Measurements from ENCODE around the gene ADAMTS6.

ADAMTS6 gene

DNA sequence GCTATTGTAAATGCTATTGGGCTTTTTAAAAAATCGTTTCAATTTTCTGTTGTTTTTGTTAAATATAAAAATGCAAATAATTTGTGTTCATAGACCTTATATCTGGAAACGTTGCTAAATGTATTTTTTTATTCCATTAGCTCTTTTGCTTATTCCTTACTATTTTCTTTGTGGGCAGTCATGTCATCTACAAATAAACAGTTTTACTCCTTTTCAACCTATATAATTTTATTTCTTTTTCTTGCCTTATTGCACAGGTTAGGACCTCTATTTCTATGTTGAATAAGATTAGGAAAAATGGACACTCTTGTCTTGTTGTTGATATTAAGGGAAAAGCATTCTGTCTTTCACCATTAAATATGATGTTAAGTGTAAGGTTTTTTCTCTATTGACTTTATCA lies 364.2 kb downstream of the ADAMTS6 start:
- H3K27me3 ChIP-seq (ENCODE audit: insufficient read depth, poor library complexity, severe bottlenecking) = no peaks in the 10 kb centered on the region
- H3K27ac ChIP-seq (replicated peaks) = no peak overlapping the region
- TF ChIP-seq GABPA (IDR thresholded peaks at IDR 0.05; ENCODE audit: low read depth) = no peak
- TF ChIP-seq, protein P1, sequence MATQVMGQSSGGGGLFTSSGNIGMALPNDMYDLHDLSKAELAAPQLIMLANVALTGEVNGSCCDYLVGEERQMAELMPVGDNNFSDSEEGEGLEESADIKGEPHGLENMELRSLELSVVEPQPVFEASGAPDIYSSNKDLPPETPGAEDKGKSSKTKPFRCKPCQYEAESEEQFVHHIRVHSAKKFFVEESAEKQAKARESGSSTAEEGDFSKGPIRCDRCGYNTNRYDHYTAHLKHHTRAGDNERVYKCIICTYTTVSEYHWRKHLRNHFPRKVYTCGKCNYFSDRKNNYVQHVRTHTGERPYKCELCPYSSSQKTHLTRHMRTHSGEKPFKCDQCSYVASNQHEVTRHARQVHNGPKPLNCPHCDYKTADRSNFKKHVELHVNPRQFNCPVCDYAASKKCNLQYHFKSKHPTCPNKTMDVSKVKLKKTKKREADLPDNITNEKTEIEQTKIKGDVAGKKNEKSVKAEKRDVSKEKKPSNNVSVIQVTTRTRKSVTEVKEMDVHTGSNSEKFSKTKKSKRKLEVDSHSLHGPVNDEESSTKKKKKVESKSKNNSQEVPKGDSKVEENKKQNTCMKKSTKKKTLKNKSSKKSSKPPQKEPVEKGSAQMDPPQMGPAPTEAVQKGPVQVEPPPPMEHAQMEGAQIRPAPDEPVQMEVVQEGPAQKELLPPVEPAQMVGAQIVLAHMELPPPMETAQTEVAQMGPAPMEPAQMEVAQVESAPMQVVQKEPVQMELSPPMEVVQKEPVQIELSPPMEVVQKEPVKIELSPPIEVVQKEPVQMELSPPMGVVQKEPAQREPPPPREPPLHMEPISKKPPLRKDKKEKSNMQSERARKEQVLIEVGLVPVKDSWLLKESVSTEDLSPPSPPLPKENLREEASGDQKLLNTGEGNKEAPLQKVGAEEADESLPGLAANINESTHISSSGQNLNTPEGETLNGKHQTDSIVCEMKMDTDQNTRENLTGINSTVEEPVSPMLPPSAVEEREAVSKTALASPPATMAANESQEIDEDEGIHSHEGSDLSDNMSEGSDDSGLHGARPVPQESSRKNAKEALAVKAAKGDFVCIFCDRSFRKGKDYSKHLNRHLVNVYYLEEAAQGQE (IDR thresholded peaks at IDR 0.05; ENCODE audit: insufficient replicate concordance, low read depth) = no peak
- no peak for TF ChIP-seq POLR2AphosphoS5 (IDR thresholded peaks at IDR 0.05; ENCODE audit: low read depth)
- DNase-seq (ENCODE audit: low read depth in 1 of 2, low spot score in 1 of 2) = no peak
- H3K4me3 ChIP-seq (replicated peaks; ENCODE audit: insufficient read depth, low read length) = no peak overlapping the region

DNA sequence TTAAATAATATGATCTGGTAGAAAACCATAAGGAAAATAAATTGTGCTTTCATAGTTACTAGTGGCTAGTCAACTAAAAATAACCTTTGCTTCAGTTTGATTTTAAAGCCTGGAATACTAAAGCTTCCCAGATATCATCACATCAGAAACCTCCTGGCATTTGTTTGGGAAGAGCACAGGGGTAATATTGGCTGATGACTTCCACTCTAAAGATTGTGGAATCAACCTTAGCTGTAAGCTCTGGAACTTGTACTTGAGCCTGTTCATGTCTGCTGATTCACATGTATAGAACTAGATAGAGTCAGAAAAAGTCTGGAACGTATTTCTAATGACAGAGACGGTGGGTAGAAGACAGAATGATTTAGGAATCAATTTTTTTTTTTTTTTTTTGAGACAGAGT lies 367.9 kb downstream of the ADAMTS6 start:
- DNase-seq (ENCODE audit: low read depth in 1 of 2, low spot score in 1 of 2) = no peak
- Histone ChIP-seq H3K4me3 (replicated peaks; ENCODE audit: insufficient read depth, low read length) (no peak overlapping the region), H3K27me3 (ENCODE audit: insufficient read depth, poor library complexity, severe bottlenecking) (no peaks in the 10 kb centered on the region), H3K27ac (replicated peaks) (no peak overlapping the region)
- TF ChIP-seq POLR2AphosphoS5 (IDR thresholded peaks at IDR 0.05; ENCODE audit: low read depth) (no peak), GABPA (IDR thresholded peaks at IDR 0.05; ENCODE audit: low read depth) (no peak), SPI1 (IDR thresholded peaks at IDR 0.05; ENCODE audit: borderline replicate concordance, low read depth) (no peak)
- TF ChIP-seq, protein P1 (IDR thresholded peaks at IDR 0.05; ENCODE audit: insufficient replicate concordance, low read depth) = no peak
- TF ChIP-seq, protein P2, sequence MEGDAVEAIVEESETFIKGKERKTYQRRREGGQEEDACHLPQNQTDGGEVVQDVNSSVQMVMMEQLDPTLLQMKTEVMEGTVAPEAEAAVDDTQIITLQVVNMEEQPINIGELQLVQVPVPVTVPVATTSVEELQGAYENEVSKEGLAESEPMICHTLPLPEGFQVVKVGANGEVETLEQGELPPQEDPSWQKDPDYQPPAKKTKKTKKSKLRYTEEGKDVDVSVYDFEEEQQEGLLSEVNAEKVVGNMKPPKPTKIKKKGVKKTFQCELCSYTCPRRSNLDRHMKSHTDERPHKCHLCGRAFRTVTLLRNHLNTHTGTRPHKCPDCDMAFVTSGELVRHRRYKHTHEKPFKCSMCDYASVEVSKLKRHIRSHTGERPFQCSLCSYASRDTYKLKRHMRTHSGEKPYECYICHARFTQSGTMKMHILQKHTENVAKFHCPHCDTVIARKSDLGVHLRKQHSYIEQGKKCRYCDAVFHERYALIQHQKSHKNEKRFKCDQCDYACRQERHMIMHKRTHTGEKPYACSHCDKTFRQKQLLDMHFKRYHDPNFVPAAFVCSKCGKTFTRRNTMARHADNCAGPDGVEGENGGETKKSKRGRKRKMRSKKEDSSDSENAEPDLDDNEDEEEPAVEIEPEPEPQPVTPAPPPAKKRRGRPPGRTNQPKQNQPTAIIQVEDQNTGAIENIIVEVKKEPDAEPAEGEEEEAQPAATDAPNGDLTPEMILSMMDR (IDR thresholded peaks at IDR 0.05; ENCODE audit: insufficient read depth, low read length) = no peak

DNA sequence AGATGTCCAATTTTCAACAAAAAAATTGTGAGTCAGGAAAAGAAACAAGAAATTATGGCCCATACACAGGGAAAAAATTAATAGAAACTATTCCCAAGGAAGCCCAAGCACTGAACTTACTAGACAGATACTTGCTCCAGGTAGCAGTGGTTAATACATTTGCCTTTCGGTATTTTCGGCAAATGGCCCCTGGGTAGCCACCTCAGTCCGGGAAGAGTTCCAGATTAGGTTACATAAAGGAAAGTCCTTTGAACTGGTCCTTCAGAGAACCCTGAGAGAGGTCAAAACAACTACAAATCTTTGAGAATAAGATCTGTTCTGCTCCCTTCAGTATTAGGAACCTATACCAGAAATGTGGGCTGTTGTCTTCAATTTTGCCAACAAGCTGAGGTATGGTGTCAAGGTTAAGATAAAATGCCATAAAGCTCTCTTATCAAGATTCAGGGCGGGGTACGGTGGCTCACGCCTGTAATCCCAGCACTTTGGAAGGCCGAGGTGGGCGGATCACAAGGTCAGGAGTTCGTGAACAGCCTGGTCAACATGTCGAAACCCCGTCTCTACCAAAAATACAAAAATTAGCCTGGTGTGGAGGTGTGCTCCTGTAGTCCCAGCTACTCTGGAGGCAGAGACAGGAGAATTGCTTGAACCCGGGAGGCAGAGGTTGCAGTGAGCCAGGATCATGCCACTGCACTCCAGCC lies 369.6 kb downstream of the ADAMTS6 start:
- H3K27me3 ChIP-seq (ENCODE audit: insufficient read depth, poor library complexity, severe bottlenecking) = no peaks in the 10 kb centered on the region
- TF ChIP-seq, protein P1 (IDR thresholded peaks at IDR 0.05; ENCODE audit: insufficient replicate concordance, low read depth) = no peak
- TF ChIP-seq GABPA (IDR thresholded peaks at IDR 0.05; ENCODE audit: low read depth) = no peak
- TF ChIP-seq, protein P2 (IDR thresholded peaks at IDR 0.05; ENCODE audit: insufficient read depth, low read length) = no peak
- TF ChIP-seq POLR2AphosphoS5 (IDR thresholded peaks at IDR 0.05; ENCODE audit: low read depth) = no peak
- TF ChIP-seq SPI1 (IDR thresholded peaks at IDR 0.05; ENCODE audit: borderline replicate concordance, low read depth) = no peak
- no peak overlapping the region for H3K27ac ChIP-seq (replicated peaks)
- no peak overlapping the region for H3K4me3 ChIP-seq (replicated peaks; ENCODE audit: insufficient read depth, low read length)
- no peak for DNase-seq (ENCODE audit: low read depth in 1 of 2, low spot score in 1 of 2)
